OCI-LY1 (cell line): Measurements from ENCODE around the gene CDH8.

Experiments used
- EZH2 ChIP-seq: fragments of 200-600 bp; sonication (generic), shearing (Covaris generic); IDR thresholded peaks from 2 replicates; pipeline ENCODE4 v1.8.0; 2017; ENCODE audit warnings: borderline replicate concordance, mixed run types, mild to moderate bottlenecking, antibody characterized with exemption, low read length, moderate library complexity, mixed read lengths
- TF ChIP-seq, protein P1 (sequence below): fragments of 200-600 bp; sonication (generic), shearing (Covaris generic); IDR thresholded peaks from 2 replicates; pipeline ENCODE4 v1.5.1; 2017; ENCODE audit warnings: mild to moderate bottlenecking, antibody characterized with exemption, low read length, moderate library complexity, mixed read lengths

DNA sequence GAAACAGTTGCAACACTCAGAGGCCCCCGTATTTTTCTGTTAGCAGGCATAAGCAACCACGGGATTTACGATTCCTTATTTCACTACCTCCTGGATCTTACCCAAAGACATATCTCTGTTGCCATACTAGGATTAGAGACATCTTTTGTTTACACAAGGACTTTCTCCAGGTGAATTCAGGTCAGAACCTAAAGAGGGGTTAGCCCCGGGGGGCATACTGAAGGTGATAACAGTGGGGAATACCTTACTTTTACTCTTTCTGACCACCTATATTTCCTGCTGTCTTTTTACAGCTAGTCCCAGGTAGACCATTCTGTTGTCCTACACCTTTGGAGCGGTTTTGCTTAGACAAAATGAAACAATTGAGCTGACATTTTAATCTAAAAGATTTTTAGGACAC lies 27.9 kb upstream of the CDH8 start:
- TF ChIP-seq EZH2, result no peak
- TF ChIP-seq, protein P1, sequence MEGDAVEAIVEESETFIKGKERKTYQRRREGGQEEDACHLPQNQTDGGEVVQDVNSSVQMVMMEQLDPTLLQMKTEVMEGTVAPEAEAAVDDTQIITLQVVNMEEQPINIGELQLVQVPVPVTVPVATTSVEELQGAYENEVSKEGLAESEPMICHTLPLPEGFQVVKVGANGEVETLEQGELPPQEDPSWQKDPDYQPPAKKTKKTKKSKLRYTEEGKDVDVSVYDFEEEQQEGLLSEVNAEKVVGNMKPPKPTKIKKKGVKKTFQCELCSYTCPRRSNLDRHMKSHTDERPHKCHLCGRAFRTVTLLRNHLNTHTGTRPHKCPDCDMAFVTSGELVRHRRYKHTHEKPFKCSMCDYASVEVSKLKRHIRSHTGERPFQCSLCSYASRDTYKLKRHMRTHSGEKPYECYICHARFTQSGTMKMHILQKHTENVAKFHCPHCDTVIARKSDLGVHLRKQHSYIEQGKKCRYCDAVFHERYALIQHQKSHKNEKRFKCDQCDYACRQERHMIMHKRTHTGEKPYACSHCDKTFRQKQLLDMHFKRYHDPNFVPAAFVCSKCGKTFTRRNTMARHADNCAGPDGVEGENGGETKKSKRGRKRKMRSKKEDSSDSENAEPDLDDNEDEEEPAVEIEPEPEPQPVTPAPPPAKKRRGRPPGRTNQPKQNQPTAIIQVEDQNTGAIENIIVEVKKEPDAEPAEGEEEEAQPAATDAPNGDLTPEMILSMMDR, result no peak
